Stimulated activated CD4-positive, alpha-beta T cell treated with anti-CD3 and anti-CD28 coated beads, TNF-alpha, amount 100 ng/mL, for 1 hour (primary cell): Measurements from ENCODE around the gene NACAD.

Source experiments
- DNase-seq, 3 donors: peaks; one replicate each; pipeline ENCODE4 v3.0.0-alpha.2; 2020; ENCODE audit warnings: low read depth in 3 of 3, low spot score in 1 of 3

NACAD gene

GRCh38 chr7:45092931-45093235 is 4.1 kb upstream of the NACAD start:
- DNase-seq, result no peak

- DNase-seq, result no peak
Measured at GRCh38 chr7:45092100-45092930, 3.5 kb upstream of the NACAD start.

GRCh38 chr7:45089341-45089891 is 647 bp upstream of the NACAD start:
- DNase-seq, result peak in 1 of 3 donors; percentile 31

- no peak for DNase-seq
Measured at GRCh38 chr7:45088146-45088701, 545 bp downstream of the NACAD start.

GRCh38 chr7:45087301-45088145 is 1.2 kb downstream of the NACAD start:
- DNase-seq, result no peak

- DNase-seq, result no peak
Measured at GRCh38 chr7:45086331-45087065, 2.3 kb downstream of the NACAD start.

- DNase-seq, result no peak
Measured at GRCh38 chr7:45085619-45086200, 3.1 kb downstream of the NACAD start.

GRCh38 chr7:45084901-45085618 is 3.7 kb downstream of the NACAD start:
- no peak for DNase-seq

GRCh38 chr7:45084336-45084735 is 4.4 kb downstream of the NACAD start:
- no peak for DNase-seq

GRCh38 chr7:45082831-45083331 is 5.9 kb downstream of the NACAD start:
- DNase-seq, result no peak

GRCh38 chr7:45082031-45082830 is 6.5 kb downstream of the NACAD start:
- no peak for DNase-seq

- no peak for DNase-seq
Measured at GRCh38 chr7:45081670-45081974, 7.1 kb downstream of the NACAD start.

- DNase-seq, result no peak
Measured at GRCh38 chr7:45080958-45081669, 7.7 kb downstream of the NACAD start.

- DNase-seq, result no peak
Measured at GRCh38 chr7:45080265-45080957, 8.4 kb downstream of the NACAD start.

- no peak for DNase-seq
Measured at GRCh38 chr7:45078125-45078681, 10.6 kb downstream of the NACAD start.

GRCh38 chr7:45077579-45077978 is 11.2 kb downstream of the NACAD start:
- DNase-seq, result no peak

- no peak for DNase-seq
Measured at GRCh38 chr7:45076946-45077345, 11.8 kb downstream of the NACAD start.
